K562 (cell line): ENCODE results near the gene ABCC5. TPM values are rescaled to one million over a fixed set of nuclear protein-coding genes. Genes with fewer than 3 reads are reported as not detected.

ENCODE experiments used
- ARID2 ChIP-seq: fragments of 450-650 bp; IDR thresholded peaks from 2 replicates; pipeline ENCODE4 v1.6.1; 2017; ENCODE audit warnings: antibody characterized with exemption, mild to moderate bottlenecking
- BCOR ChIP-seq: fragments of 450-650 bp; IDR thresholded peaks from 2 replicates; pipeline ENCODE4 v1.6.1; 2016
- HMG20B ChIP-seq: fragments of 250-450 bp; sonication (Bioruptor Pico); IDR thresholded peaks from 2 replicates; pipeline ENCODE4 v1.5.0; 2021; ENCODE audit warnings: mild to moderate bottlenecking
- JUND ChIP-seq, 2 experiments: IDR thresholded peaks; 2 replicates in 1 of 2; 3 replicates in 1 of 2; pipeline ENCODE4 v1.6.1; 2011; ENCODE audit warnings: borderline replicate concordance in 2 of 2, low read depth in 2 of 2, low read length in 2 of 2, improper control_type of control experiment in 1 of 2, missing biosample characterization in 1 of 2, missing genetic modification characterization in 1 of 2, missing genetic modification reagents in 1 of 2
- MNT ChIP-seq, 2 experiments: fragments of 450-650 bp; conservative IDR thresholded peaks; 2 replicates each; pipeline ENCODE4 v1.6.1; 2017; ENCODE audit warnings: mild to moderate bottlenecking in 2 of 2, moderate library complexity in 2 of 2
- MYNN ChIP-seq, 2 experiments: sonication (generic); formaldehyde crosslinking in 1 of 2; IDR thresholded peaks; 2 replicates each; pipeline versions ENCODE4 v1.5.0 to v1.6.1; 2016 to 2020; ENCODE audit warnings: antibody characterized with exemption in 1 of 2, missing genetic modification reagents in 1 of 2
- NFE2 ChIP-seq: IDR thresholded peaks from 2 replicates; pipeline ENCODE4 v1.6.1; 2014; ENCODE audit warnings: antibody characterized with exemption, low read depth
- POLR2G ChIP-seq: fragments of 200-400 bp; formaldehyde crosslinking; IDR thresholded peaks from 2 replicates; pipeline ENCODE4 v1.6.1; 2017; ENCODE audit warnings: low read depth, mild to moderate bottlenecking, antibody characterized with exemption, low read length, moderate library complexity
- RBM14 ChIP-seq: fragments of 200-400 bp; formaldehyde crosslinking; IDR thresholded peaks from 2 replicates; pipeline ENCODE4 v1.6.1; 2018; ENCODE audit warnings: low read depth, mild to moderate bottlenecking, low read length, moderate library complexity, borderline replicate concordance; ENCODE audit not compliant: insufficient read depth
- RBM15 ChIP-seq: fragments of 200-400 bp; formaldehyde crosslinking; IDR thresholded peaks from 2 replicates; pipeline ENCODE4 v1.6.1; 2018; ENCODE audit warnings: mild to moderate bottlenecking, low read length, moderate library complexity; ENCODE audit not compliant: insufficient read depth
- ZBTB2 ChIP-seq: fragments of 450-650 bp; IDR thresholded peaks from 2 replicates; pipeline ENCODE4 v1.6.1; 2016; ENCODE audit warnings: antibody characterized with exemption
- ZNF316 ChIP-seq: fragments of 450-650 bp; IDR thresholded peaks from 2 replicates; pipeline ENCODE4 v1.6.1; 2016
- ZNF449 ChIP-seq: fragments of 250-450 bp; sonication (Bioruptor Pico); IDR thresholded peaks from 2 replicates; pipeline ENCODE4 v1.8.0; 2022; ENCODE audit warnings: moderate library complexity, mild to moderate bottlenecking, inconsistent platforms
- ZNF583 ChIP-seq: fragments of 250-450 bp; sonication (Bioruptor Pico); IDR thresholded peaks from 2 replicates; pipeline ENCODE4 v1.4.0; 2020
- ZNF589 ChIP-seq: fragments of 200-800 bp; sonication (Bioruptor generic); IDR thresholded peaks from 2 replicates; pipeline ENCODE4 v1.6.1; 2016; ENCODE audit warnings: low read depth, missing genetic modification characterization, missing compliant biosample characterization
- polyA plus RNA-seq, 8 experiments: library from polyadenylated mRNA; depleted of rRNA in 4 of 8; stranded (reverse) in 5 of 8; unstranded in 3 of 8; fragments of >200 nt; fragmentation: Nextera tagmentation in 2 of 8; fragmentation: Illumina TruSeq in 1 of 8; extraction: Ambion mirVana in 2 of 8; extraction: Trizol in 1 of 8; gene quantifications; 2 replicates each; pipeline versions ENCODE4 v1.2.1 to v1.2.3, GENCODE V29; 2011 to 2014; ENCODE audit warnings: inconsistent platforms in 1 of 8, missing spikeins in 1 of 8
- total RNA-seq, 7 experiments: library from RNA; depleted of rRNA in 6 of 7; stranded (reverse); fragments of >200 nt in 6 of 7; fragmentation: Illumina TruSeq in 2 of 7; extraction: Trizol in 2 of 7; gene quantifications; 2 replicates each; pipeline versions ENCODE4 v1.2.1 to v1.2.3, GENCODE V29; 2011 to 2021; ENCODE audit warnings: low replicate concordance in 1 of 7

Gene ABCC5
- total and polyA plus RNA-seq, 9 of the 15 experiments (the other 6 are each of a cell fraction or from before 2014, with no cell fraction given) = 22.0 to 53.0 (median 41.9) TPM

- TF ChIP-seq JUND (IDR thresholded peaks at IDR 0.05; ENCODE audit: borderline replicate concordance, low read depth, low read length) = peak; percentile 57; the same call in 1 of the 2 replicates
- TF ChIP-seq JUND (tag; IDR thresholded peaks at IDR 0.05; ENCODE audit: borderline replicate concordance, low read depth, low read length) = no peak; the same call in 2 of the 3 replicates
- TF ChIP-seq ZNF583 (CRISPR knock-in tag) = no peak
- TF ChIP-seq ZNF589 (CRISPR knock-in tag) = no peak
- no peak for TF ChIP-seq HMG20B (CRISPR knock-in tag)
- TF ChIP-seq RBM14 = no peak
- TF ChIP-seq ZBTB2 = peak; percentile 45; the same call in 1 of the 2 replicates
- TF ChIP-seq MNT (conservative IDR thresholded peaks at IDR 0.05) = 0 out of 4 replicates have a peak, but pooled peaks of 1 of the 2 experiments have one; percentile 16
- TF ChIP-seq BCOR = 0 out of 2 replicates have a peak, but pooled peaks have one; percentile 24
- TF ChIP-seq POLR2G = no peak
- 0 out of 2 replicates have a peak, but pooled peaks have one; percentile 16 for TF ChIP-seq ARID2
- TF ChIP-seq ZNF316 = peak; percentile 100
- TF ChIP-seq MYNN (IDR thresholded peaks at IDR 0.05) = no peak
- no peak for TF ChIP-seq MYNN (CRISPR knock-in tag; IDR thresholded peaks at IDR 0.05)
- peak; percentile 98 for TF ChIP-seq NFE2
- no peak for TF ChIP-seq RBM15
- no peak for TF ChIP-seq ZNF449
Observed at GRCh38 chr3:184005941-184006507, 11.7 kb downstream of the ABCC5 start (continued).
